Prostate gland (tissue), 2 donors: Measurements from ENCODE around the gene MMS22L. TPM values are rescaled to one million over a fixed set of nuclear protein-coding genes. Genes with fewer than 3 reads are reported as not detected.

Experiments used
- DNase-seq: peaks from one replicate; pipeline ENCODE4 v3.0.0-alpha.2; 2019; ENCODE audit warnings: low spot score
- H3K27ac ChIP-seq, 2 donors: fragments of 200-600 bp; sonication (generic); 2 replicates each; pipeline ENCODE4 v1.5.1; 2017 to 2019
- H3K27me3 ChIP-seq: fragments of 200-600 bp; sonication (generic); replicated peaks from 2 replicates; pipeline ENCODE4 v1.5.1; 2019; ENCODE audit not compliant: insufficient read depth
- H3K36me3 ChIP-seq, 2 donors: fragments of 200-600 bp; sonication (generic); 1 replicate in 1 of 2; 2 replicates in 1 of 2; pipeline versions ENCODE4 v1.5.1 to v1.8.1; 2017 to 2019
- H3K4me1 ChIP-seq: fragments of 200-600 bp; sonication (generic); replicated peaks from 2 replicates; pipeline ENCODE4 v1.5.1; 2019
- H3K4me3 ChIP-seq, 2 donors: fragments of 200-600 bp; sonication (generic); 2 replicates each; pipeline ENCODE4 v1.5.1; 2017 to 2019
- H3K9me3 ChIP-seq: fragments of 200-600 bp; sonication (generic); 2 replicates; pipeline ENCODE4 v1.5.1; 2017
- POLR2A ChIP-seq: fragments of 450-650 bp; IDR thresholded peaks from one replicate; pipeline ENCODE4 v1.6.1; 2016; ENCODE audit warnings: antibody characterized with exemption, mild to moderate bottlenecking
- POLR2AphosphoS5 ChIP-seq: sonication (generic); formaldehyde crosslinking; IDR thresholded peaks from one replicate; pipeline ENCODE4 v1.6.1; 2017; ENCODE audit warnings: antibody characterized with exemption
- WGBS: methylation state at CpG from one replicate; pipeline ENCODE4 v1.1.5; 2018; 5-methylcytosine and 5-hydroxymethylcytosine counted together
- intact Hi-C: fragments of 100-400 bp; cut with DNase I; formaldehyde crosslinking; loops from one replicate; pipeline ENCODE4 v1.14.2; 2022
- total RNA-seq, 2 donors: library from RNA; depleted of rRNA; stranded (reverse); fragments of >200 nt; gene quantifications; one replicate each; pipeline ENCODE4 v1.1.0, GENCODE V29; 2016
- TF ChIP-seq, protein P1 (sequence below), 4 experiments: fragments of 200-600 bp in 2 of 4; fragments of 450-650 bp in 2 of 4; sonication (generic) in 2 of 4; IDR thresholded peaks; 1 replicate in 3 of 4; 2 replicates in 1 of 4; pipeline ENCODE4 v1.5.1; 2016 to 2019; ENCODE audit warnings: antibody characterized with exemption in 4 of 4, mild to moderate bottlenecking in 2 of 4, moderate library complexity in 2 of 4

Gene MMS22L
- total RNA-seq, 2 donors from 2014 or later: 6.4 to 21.6 TPM

- H3K27ac ChIP-seq: no peak overlapping the region
- TF ChIP-seq, protein P1, sequence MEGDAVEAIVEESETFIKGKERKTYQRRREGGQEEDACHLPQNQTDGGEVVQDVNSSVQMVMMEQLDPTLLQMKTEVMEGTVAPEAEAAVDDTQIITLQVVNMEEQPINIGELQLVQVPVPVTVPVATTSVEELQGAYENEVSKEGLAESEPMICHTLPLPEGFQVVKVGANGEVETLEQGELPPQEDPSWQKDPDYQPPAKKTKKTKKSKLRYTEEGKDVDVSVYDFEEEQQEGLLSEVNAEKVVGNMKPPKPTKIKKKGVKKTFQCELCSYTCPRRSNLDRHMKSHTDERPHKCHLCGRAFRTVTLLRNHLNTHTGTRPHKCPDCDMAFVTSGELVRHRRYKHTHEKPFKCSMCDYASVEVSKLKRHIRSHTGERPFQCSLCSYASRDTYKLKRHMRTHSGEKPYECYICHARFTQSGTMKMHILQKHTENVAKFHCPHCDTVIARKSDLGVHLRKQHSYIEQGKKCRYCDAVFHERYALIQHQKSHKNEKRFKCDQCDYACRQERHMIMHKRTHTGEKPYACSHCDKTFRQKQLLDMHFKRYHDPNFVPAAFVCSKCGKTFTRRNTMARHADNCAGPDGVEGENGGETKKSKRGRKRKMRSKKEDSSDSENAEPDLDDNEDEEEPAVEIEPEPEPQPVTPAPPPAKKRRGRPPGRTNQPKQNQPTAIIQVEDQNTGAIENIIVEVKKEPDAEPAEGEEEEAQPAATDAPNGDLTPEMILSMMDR (IDR thresholded peaks at IDR 0.05): no peak
- no peak for TF ChIP-seq POLR2A
- no peak for TF ChIP-seq POLR2AphosphoS5
- no peaks in the 10 kb centered on the region for H3K9me3 ChIP-seq
- no peaks in the 10 kb centered on the region for H3K36me3 ChIP-seq
- H3K4me3 ChIP-seq: no peak overlapping the region
- WGBS: 94% methylated on average over 4 of the region's 4 CpGs
- no peaks in the 10 kb centered on the region for H3K4me1 ChIP-seq
- H3K27me3 ChIP-seq: no peaks in the 10 kb centered on the region
- DNase-seq: no peak
- intact Hi-C loops: no loop called here
These were observed 154.5 kb downstream of the MMS22L start for GRCh38 chr6:97128507-97128906.

DNA sequence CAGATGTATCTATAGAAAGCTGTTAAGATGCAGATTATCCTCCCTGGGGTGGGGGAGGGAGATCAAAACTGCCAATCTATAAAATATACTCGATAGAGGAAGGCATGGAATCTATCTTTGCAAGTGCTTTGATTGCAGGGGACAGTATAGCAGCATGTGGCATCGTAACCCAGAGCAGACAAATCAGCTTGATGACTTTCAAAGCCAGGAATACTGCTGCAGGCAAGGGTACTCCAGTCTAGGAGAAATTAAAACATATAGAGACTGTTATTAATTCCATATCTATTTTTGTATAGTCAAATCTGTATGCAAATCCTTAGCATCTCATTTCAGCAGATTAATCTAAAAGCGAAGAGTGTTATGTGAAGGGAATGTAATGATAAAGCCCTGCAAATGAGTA is 159.4 kb downstream of the MMS22L start:
- TF ChIP-seq POLR2AphosphoS5 (no peak), POLR2A (no peak)
- TF ChIP-seq, protein P1 (IDR thresholded peaks at IDR 0.05): no peak
- Histone ChIP-seq H3K9me3 (no peaks in the 10 kb centered on the region), H3K4me1 (no peaks in the 10 kb centered on the region), H3K36me3 (no peaks in the 10 kb centered on the region), H3K27me3 (no peaks in the 10 kb centered on the region), H3K27ac (no peak overlapping the region), H3K4me3 (no peak overlapping the region)
- DNase-seq: no peak
- WGBS: 68% methylated on average over 3 of the region's 3 CpGs
- intact Hi-C loops: no loop called here

- intact Hi-C loops: no loop called here
- Histone ChIP-seq H3K27me3 (no peaks in the 10 kb centered on the region), H3K36me3 (no peaks in the 10 kb centered on the region), H3K4me3 (no peak overlapping the region), H3K27ac (no peak overlapping the region), H3K4me1 (no peaks in the 10 kb centered on the region), H3K9me3 (no peaks in the 10 kb centered on the region)
- TF ChIP-seq, protein P1 (IDR thresholded peaks at IDR 0.05): no peak
- no peak for DNase-seq
- WGBS: 71% methylated on average over 3 of the region's 3 CpGs
These were observed 159.9 kb downstream of the MMS22L start for GRCh38 chr6:97123112-97123511.

DNA sequence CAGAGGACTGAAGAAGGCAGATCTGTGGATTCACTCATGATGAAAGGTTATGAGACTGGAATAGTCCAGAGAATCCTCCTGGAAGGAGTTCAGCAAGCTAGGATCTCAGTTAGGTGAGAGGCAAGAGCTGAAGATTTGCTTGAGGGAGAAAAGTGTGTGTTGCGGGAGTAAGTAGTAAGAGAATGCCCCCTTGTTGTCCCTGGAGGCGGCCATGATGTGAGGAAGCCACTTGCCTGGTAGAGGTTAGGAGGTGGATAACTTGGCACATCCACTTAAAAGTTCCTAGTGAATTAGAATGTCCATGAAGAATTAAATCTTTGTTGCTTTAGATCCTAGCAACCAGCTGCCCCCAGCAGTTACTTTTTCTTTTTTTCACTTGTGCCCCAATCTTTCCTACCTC is 162.5 kb downstream of the MMS22L start:
- H3K4me3 ChIP-seq: no peak overlapping the region
- no peak for DNase-seq
- WGBS: 93% methylated on average over 2 of the region's 2 CpGs
- H3K9me3 ChIP-seq: no peaks in the 10 kb centered on the region
- H3K27me3 ChIP-seq: no peaks in the 10 kb centered on the region
- no peaks in the 10 kb centered on the region for H3K36me3 ChIP-seq
- no peak overlapping the region for H3K27ac ChIP-seq
- H3K4me1 ChIP-seq: no peaks in the 10 kb centered on the region
- intact Hi-C loops: no loop called here
- TF ChIP-seq, protein P1 (IDR thresholded peaks at IDR 0.05): no peak
- no peak for TF ChIP-seq POLR2A
- TF ChIP-seq POLR2AphosphoS5: no peak

GRCh38 chr6:97114645-97115044 is 168.4 kb downstream of the MMS22L start:
- no peaks in the 10 kb centered on the region for H3K27me3 ChIP-seq
- intact Hi-C loops: no loop called here
- no peaks in the 10 kb centered on the region for H3K9me3 ChIP-seq
- DNase-seq: no peak
- no peaks in the 10 kb centered on the region for H3K4me1 ChIP-seq
- TF ChIP-seq POLR2A (no peak), POLR2AphosphoS5 (no peak)
- TF ChIP-seq, protein P1 (IDR thresholded peaks at IDR 0.05): no peak
- H3K36me3 ChIP-seq: no peaks in the 10 kb centered on the region
- H3K4me3 ChIP-seq: no peak overlapping the region
- H3K27ac ChIP-seq: no peak overlapping the region
